GM12878 (cell line): ENCODE measurements around the gene ANKFY1. TPM values are rescaled to one million over a fixed set of nuclear protein-coding genes. Genes with fewer than 3 reads are reported as not detected.

Source experiments
- CBFB ChIP-seq: IDR thresholded peaks from 2 replicates; pipeline ENCODE4 v1.6.1; 2016; ENCODE audit warnings: antibody characterized with exemption, low read depth
- CEBPB ChIP-seq, 2 experiments: fragments of 150-350 bp in 1 of 2; IDR thresholded peaks; 2 replicates each; pipeline ENCODE4 v1.6.1; 2012 to 2014; ENCODE audit warnings: low read depth in 2 of 2, low read length in 2 of 2, borderline replicate concordance in 1 of 2, inconsistent platforms in 1 of 2
- CEBPZ ChIP-seq: fragments of 150-350 bp; IDR thresholded peaks from 2 replicates; pipeline ENCODE4 v1.6.1; 2016; ENCODE audit warnings: low read depth, low read length
- CHD4 ChIP-seq: fragments of 200-600 bp; sonication (generic); IDR thresholded peaks from 2 replicates; pipeline ENCODE4 v1.6.1; 2016; ENCODE audit warnings: mild to moderate bottlenecking
- DPF2 ChIP-seq: fragments of 450-650 bp; IDR thresholded peaks from 2 replicates; pipeline ENCODE4 v1.6.1; 2017; ENCODE audit warnings: mild to moderate bottlenecking
- EED ChIP-seq: sonication (generic); IDR thresholded peaks from 2 replicates; pipeline ENCODE4 v1.6.1; 2016; ENCODE audit warnings: antibody characterized with exemption, low read depth
- EGR1 ChIP-seq, 2 experiments: IDR thresholded peaks; 1 replicate in 1 of 2; 2 replicates in 1 of 2; pipeline ENCODE4 v1.6.1; 2011 to 2012; ENCODE audit warnings: low read depth in 2 of 2, low read length in 2 of 2, borderline replicate concordance in 1 of 2, mild to moderate bottlenecking in 1 of 2, moderate library complexity in 1 of 2
- MEF2B ChIP-seq: fragments of 450-650 bp; IDR thresholded peaks from 2 replicates; pipeline ENCODE4 v1.6.1; 2018; ENCODE audit warnings: mild to moderate bottlenecking, moderate library complexity; ENCODE audit not compliant: partially characterized antibody, poor library complexity, severe bottlenecking
- NFIC ChIP-seq: IDR thresholded peaks from 2 replicates; pipeline ENCODE4 v1.6.1; 2012; ENCODE audit warnings: low read depth, mild to moderate bottlenecking, inconsistent platforms, low read length, moderate library complexity
- RUNX3 ChIP-seq: IDR thresholded peaks from 2 replicates; pipeline ENCODE4 v1.6.1; 2012; ENCODE audit warnings: low read length, inconsistent platforms
- SPI1 ChIP-seq: IDR thresholded peaks from 2 replicates; pipeline ENCODE4 v1.6.1; 2011; ENCODE audit warnings: low read depth, mild to moderate bottlenecking, low read length, moderate library complexity, borderline replicate concordance; ENCODE audit not compliant: insufficient read depth
- polyA plus RNA-seq, 11 experiments: library from polyadenylated mRNA; depleted of rRNA in 4 of 11; unstranded in 6 of 11; stranded (reverse) in 5 of 11; fragments of >200 nt; fragmentation: Nextera tagmentation in 4 of 11; fragmentation: Illumina TruSeq in 1 of 11; extraction: Ambion mirVana in 4 of 11; extraction: Trizol in 1 of 11; gene quantifications; 1 replicate in 1 of 11; 2 replicates in 10 of 11; pipeline versions ENCODE4 v1.2.1 to v1.2.3, GENCODE V29; 2011 to 2016; ENCODE audit warnings: inconsistent platforms in 2 of 11, missing spikeins in 2 of 11, low read depth in 1 of 11
- total RNA-seq, 4 experiments: library from RNA; depleted of rRNA in 3 of 4; stranded (reverse); fragments of >200 nt in 3 of 4; fragmentation: Illumina TruSeq in 1 of 4; extraction: Trizol in 1 of 4; gene quantifications; 2 replicates each; pipeline versions ENCODE4 v1.2.1 to v1.2.3, GENCODE V29; 2013 to 2021
- TF ChIP-seq, protein P1 (sequence below): fragments of 450-650 bp; conservative IDR thresholded peaks from 2 replicates; pipeline ENCODE4 v1.6.1; 2017; ENCODE audit warnings: mild to moderate bottlenecking, moderate library complexity

Gene ANKFY1
- total and polyA plus RNA-seq, 10 of the 15 experiments (the other 5 are each of a cell fraction or from before 2014, with no cell fraction given): 3.0 to 27.7 (median 16.4) TPM

GRCh38 chr17:4206962-4207361 is 56.8 kb downstream of the ANKFY1 start (continued):
- TF ChIP-seq, protein P1, sequence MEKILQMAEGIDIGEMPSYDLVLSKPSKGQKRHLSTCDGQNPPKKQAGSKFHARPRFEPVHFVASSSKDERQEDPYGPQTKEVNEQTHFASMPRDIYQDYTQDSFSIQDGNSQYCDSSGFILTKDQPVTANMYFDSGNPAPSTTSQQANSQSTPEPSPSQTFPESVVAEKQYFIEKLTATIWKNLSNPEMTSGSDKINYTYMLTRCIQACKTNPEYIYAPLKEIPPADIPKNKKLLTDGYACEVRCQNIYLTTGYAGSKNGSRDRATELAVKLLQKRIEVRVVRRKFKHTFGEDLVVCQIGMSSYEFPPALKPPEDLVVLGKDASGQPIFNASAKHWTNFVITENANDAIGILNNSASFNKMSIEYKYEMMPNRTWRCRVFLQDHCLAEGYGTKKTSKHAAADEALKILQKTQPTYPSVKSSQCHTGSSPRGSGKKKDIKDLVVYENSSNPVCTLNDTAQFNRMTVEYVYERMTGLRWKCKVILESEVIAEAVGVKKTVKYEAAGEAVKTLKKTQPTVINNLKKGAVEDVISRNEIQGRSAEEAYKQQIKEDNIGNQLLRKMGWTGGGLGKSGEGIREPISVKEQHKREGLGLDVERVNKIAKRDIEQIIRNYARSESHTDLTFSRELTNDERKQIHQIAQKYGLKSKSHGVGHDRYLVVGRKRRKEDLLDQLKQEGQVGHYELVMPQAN: no peak
- TF ChIP-seq SPI1 (no peak), CHD4 (no peak), RUNX3 (peak; percentile 91), CBFB (peak; percentile 71), MEF2B (no peak), EGR1 (IDR thresholded peaks at IDR 0.05; ENCODE audit: borderline replicate concordance in 1 of 2, low read depth in 2 of 2, low read length in 2 of 2) (no peak), EED (peak; percentile 60; the same call in 1 of the 2 replicates), DPF2 (no peak), CEBPZ (no peak), CEBPB (IDR thresholded peaks at IDR 0.05; ENCODE audit: borderline replicate concordance in 1 of 2, low read depth in 2 of 2, low read length in 2 of 2) (no peak), NFIC (peak; percentile 38; the same call in 1 of the 2 replicates)
- TF ChIP-seq, all 136 proteins: peak for 5
